ENCODE results near the gene ARRB1. TPM values are rescaled to one million over a fixed set of nuclear protein-coding genes. Genes with fewer than 3 reads are reported as not detected.
"Not testable (repeated sequence)": the region's sequence is repeated elsewhere in the genome, so short reads cannot be mapped to it uniquely, and the experiment has no call there.

The ARRB1 gene
- total RNA-seq, 4 donors from 2014 or later = 41.1 to 102 (median 76.7) TPM

- WGBS = 94% methylated on average over 4 of the region's 4 CpGs
- intact Hi-C loops (cut with DNase I) = no loop called here
- Histone ChIP-seq H3K4me3 (no peak overlapping the region), H3K4me1 (peaks cover 0 to 22% (median 20%) of the 10 kb centered on the region in 4 donors), H3K27ac (replicated peaks in 1 of 4) (no peak overlapping the region), H3K27me3 (no peaks in the 10 kb centered on the region), H3K36me3 (no peaks in the 10 kb centered on the region), H3K9me3 (no peaks in the 10 kb centered on the region)
- DNase-seq (ENCODE audit: extremely low spot score) = no peak
- TF ChIP-seq POLR2A (IDR thresholded peaks at IDR 0.05; ENCODE audit: low read depth) (no peak), POLR2AphosphoS5 (IDR thresholded peaks at IDR 0.05) (no peak), EP300 (IDR thresholded peaks at IDR 0.05) (no peak), CTCF (IDR thresholded peaks at IDR 0.05) (no peak)
Measured at GRCh38 chr11:75374646-75375045, 23.2 kb upstream of the ARRB1 start.

- peaks cover 0 to 7% (median 3%) of the 10 kb centered on the region in 4 donors for H3K9me3 ChIP-seq
- H3K27ac ChIP-seq (replicated peaks in 1 of 4) = peak overlapping the region in 3 of 4 donors; percentile 62 to 77 (median 74)
- no peaks in the 10 kb centered on the region for H3K27me3 ChIP-seq
- no peak overlapping the region for H3K4me3 ChIP-seq
- H3K36me3 ChIP-seq = no peaks in the 10 kb centered on the region
- peaks cover 0 to 20% (median 19%) of the 10 kb centered on the region in 4 donors for H3K4me1 ChIP-seq
- WGBS = 89% methylated on average over 8 of the region's 8 CpGs
- TF ChIP-seq EP300 (IDR thresholded peaks at IDR 0.05) (no peak), CTCF (IDR thresholded peaks at IDR 0.05) (no peak), POLR2A (IDR thresholded peaks at IDR 0.05; ENCODE audit: low read depth) (no peak), POLR2AphosphoS5 (IDR thresholded peaks at IDR 0.05) (no peak)
- intact Hi-C loops (cut with DNase I) = no loop called here
- no peak for DNase-seq (ENCODE audit: extremely low spot score)
Measured at GRCh38 chr11:75373201-75373600, 21.7 kb upstream of the ARRB1 start.

- TF ChIP-seq POLR2AphosphoS5 (IDR thresholded peaks at IDR 0.05) (peak in 1 of 2 donors; percentile 6), EP300 (IDR thresholded peaks at IDR 0.05) (no peak)
- H3K36me3 ChIP-seq = no peaks in the 10 kb centered on the region
- 44% methylated on average over 8 of the region's 8 CpGs for WGBS
- H3K4me3 ChIP-seq = peak overlapping the region in 1 of 4 donors; percentile 4
- H3K27me3 ChIP-seq = no peaks in the 10 kb centered on the region
- intact Hi-C loops (cut with DNase I) = no loop called here
- peaks cover 0 to 20% (median 19%) of the 10 kb centered on the region in 4 donors for H3K4me1 ChIP-seq
- H3K27ac ChIP-seq (replicated peaks in 1 of 4) = peak overlapping the region; percentile 58 to 77 (median 68)
- H3K9me3 ChIP-seq = peaks cover 0 to 7% (median 3%) of the 10 kb centered on the region in 4 donors
- no peak for DNase-seq (ENCODE audit: extremely low spot score)
Measured at GRCh38 chr11:75371949-75372876, 20.8 kb upstream of the ARRB1 start.

- intact Hi-C loops (cut with DNase I) = no loop called here
- 60% methylated on average over 6 of the region's 6 CpGs for WGBS
- no peak for DNase-seq (ENCODE audit: extremely low spot score)
- Histone ChIP-seq H3K9me3 (peaks cover 0 to 7% (median 3%) of the 10 kb centered on the region in 4 donors), H3K4me1 (peaks cover 0 to 20% (median 19%) of the 10 kb centered on the region in 4 donors), H3K27ac (replicated peaks in 1 of 4) (no peak overlapping the region), H3K27me3 (no peaks in the 10 kb centered on the region), H3K4me3 (no peak overlapping the region), H3K36me3 (no peaks in the 10 kb centered on the region)
- TF ChIP-seq POLR2A (IDR thresholded peaks at IDR 0.05; ENCODE audit: low read depth) (no peak), POLR2AphosphoS5 (IDR thresholded peaks at IDR 0.05) (no peak), CTCF (IDR thresholded peaks at IDR 0.05) (no peak), EP300 (IDR thresholded peaks at IDR 0.05) (no peak)
Measured at GRCh38 chr11:75369560-75370255, 18.2 kb upstream of the ARRB1 start.

- H3K9me3 ChIP-seq; H3K4me3 ChIP-seq; H3K27me3 ChIP-seq; intact Hi-C loops (cut with DNase I); H3K4me1 ChIP-seq; DNase-seq (ENCODE audit: extremely low spot score); H3K36me3 ChIP-seq; H3K27ac ChIP-seq (replicated peaks in 1 of 4): not testable (repeated sequence)
- whole genome bisulfite sequencing = 85% methylated on average over 5 of the region's 5 CpGs
Measured at GRCh38 chr11:75366826-75367225, 15.4 kb upstream of the ARRB1 start.
